Stimulated activated CD4-positive, alpha-beta T cell treated with anti-CD3 and anti-CD28 coated beads, Interleukin-15, amount 100 ng/mL, for 1 hour (primary cell): ENCODE data around the gene NR0B1.

Source experiments
- DNase-seq, 2 donors: peaks; one replicate each; pipeline ENCODE4 v3.0.0-alpha.2; 2020; ENCODE audit warnings: low read depth in 1 of 2, low spot score in 1 of 2

Gene NR0B1, protein sequence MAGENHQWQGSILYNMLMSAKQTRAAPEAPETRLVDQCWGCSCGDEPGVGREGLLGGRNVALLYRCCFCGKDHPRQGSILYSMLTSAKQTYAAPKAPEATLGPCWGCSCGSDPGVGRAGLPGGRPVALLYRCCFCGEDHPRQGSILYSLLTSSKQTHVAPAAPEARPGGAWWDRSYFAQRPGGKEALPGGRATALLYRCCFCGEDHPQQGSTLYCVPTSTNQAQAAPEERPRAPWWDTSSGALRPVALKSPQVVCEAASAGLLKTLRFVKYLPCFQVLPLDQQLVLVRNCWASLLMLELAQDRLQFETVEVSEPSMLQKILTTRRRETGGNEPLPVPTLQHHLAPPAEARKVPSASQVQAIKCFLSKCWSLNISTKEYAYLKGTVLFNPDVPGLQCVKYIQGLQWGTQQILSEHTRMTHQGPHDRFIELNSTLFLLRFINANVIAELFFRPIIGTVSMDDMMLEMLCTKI

DNA sequence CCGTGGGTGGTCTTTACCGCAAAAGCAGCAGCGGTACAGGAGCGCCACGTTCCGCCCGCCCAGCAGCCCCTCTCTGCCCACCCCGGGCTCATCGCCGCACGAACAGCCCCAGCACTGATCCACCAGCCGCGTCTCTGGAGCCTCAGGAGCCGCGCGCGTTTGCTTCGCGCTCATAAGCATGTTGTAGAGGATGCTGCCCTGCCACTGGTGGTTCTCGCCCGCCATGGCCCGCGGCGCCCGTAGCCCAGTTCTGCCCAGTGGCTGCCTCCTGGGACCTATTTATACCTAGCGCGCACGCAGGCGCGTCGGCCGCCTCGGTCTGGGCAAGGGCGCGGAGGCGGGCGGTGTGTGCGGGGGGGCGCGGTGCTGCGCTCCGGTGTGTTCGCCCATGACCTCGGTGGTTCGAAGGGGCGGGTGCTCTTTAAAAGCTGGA is at the start of gene NR0B1:
Gene NR0B1 (minus strand): TSS at position 252 of the 433 bp plus-strand sequence. CDS start 27 bp downstream, at position 225.
- DNase-seq = no peak

DNA sequence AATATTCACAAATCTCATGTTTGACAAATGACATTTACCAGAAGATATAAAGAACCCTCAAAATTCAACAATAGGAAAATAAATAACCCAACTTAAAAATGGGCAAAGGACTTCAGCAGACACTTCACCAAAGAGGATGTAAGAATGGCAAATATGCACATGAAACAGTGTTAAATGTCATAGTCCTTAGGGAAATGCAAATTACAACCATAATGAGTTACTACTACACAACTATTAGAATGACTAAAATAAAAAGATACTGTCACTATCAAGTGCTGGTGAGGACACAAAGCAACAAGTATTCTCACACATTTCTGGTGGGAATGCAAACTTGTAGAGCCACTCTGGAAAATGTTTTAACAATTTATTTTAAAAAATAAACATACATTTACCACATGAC is 40.8 kb upstream of the NR0B1 start:
- no peak for DNase-seq

DNA sequence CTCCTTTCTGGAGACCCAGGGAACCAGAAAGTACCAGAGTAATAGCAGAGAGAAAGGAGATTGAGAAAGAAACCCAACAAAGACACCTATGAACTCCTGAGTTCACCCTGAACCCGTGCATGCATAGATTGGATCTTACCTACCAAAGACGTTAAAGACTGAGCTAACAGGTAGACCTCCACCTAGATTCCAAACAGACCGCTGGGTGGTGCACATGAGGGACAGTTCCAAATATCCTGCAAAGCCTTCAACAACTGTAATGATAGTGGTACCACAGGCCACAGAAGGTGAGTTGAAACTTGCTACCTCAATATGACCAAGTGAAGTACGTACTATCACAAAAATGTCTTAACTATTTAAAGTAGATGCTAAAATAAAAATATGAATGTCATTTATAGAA is 34.0 kb upstream of the NR0B1 start:
- DNase-seq = no peak

DNA sequence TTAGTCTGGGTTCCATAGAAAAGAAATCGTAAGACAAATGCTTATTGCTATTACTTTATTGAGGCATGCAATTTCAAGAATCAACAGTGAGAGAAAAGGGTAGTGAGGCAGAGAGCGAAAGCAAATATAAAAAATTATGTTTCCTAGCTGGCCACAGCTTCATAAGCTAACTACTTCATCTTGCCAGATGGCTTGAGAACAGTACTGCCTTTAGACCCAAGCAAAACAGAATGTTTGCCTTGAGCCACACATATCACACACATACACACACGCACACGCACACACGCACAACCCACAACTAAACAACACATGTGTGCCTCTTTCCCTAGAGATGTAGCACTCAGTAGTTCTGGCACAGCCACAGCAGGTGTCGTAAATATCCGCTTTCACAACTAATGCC is 31.6 kb upstream of the NR0B1 start:
- DNase-seq = no peak

DNA sequence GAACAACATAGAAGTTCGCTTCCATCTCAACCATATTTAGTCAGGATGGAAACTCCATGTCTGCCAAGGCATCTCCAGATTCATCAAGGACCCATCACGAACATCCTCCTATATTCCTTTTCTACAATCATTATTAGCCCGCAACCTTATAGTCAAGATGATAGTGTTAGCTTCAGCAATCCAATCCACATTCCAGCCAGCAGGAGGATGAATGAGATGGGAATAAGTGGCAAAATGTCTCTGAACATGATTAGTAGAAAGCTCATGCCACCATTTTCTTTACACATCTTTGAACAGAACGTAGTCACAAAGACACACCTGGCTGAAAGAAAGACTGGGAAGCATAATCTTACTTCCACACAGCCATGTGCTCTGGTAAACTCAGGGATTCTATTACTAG is 18.6 kb upstream of the NR0B1 start:
- DNase-seq = no peak

DNA sequence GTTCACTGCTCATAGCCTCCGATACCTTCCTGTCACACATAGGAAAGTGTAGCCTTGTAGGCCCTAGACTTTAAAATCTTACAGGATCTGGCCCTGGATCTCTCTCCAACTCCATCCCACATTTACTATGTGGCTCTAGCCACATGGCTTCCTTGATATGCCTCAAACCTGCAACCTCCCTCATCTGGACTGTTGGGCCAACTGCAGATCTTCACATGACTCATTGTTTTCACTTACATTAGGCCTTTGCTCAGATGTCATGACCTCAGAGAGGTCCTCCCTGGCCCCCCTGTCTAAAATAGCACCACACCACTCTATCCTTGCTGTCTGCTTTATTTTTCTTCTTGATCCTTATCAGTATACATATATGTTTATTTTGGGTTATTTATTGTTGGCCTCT is 8.1 kb upstream of the NR0B1 start:
- DNase-seq = no peak

DNA sequence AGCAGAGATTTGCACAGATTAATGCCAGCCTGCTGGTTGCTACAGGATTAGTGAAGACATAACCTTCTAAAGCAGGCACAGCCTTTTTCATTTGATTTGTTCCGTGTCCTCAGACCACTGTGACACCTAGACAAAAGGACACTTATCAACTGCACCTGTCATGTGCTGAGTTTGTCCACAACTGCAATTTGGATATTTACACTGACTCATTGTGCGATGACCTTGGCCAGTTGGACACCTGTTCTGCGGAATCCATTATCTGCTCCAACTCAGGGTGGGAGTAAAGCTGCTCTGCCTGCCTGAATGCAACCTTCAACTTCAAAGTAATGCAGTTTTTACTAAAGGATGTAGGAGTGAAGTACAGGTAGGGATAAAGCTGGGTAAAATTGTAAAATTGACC is 4.1 kb upstream of the NR0B1 start:
- DNase-seq = no peak

DNA sequence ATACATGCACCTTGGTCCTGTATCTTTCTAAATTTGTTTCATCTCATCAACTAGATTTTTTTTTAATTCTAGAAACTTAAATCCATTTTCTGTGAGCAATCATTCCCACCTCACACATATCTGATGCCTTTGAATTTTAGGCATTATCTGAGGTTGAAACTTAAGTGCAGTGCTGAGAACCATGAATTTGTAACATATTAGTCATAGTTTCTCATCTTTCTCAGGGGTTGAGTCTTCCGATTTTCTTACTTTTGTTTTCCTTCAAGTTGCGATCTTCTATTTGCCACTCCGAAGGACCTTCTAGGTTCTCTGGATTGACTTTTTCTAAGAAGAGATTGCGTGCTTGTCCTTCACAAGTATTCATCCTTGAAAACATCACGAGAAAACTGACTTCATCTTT is 3.7 kb upstream of the NR0B1 start:
- no peak for DNase-seq

DNA sequence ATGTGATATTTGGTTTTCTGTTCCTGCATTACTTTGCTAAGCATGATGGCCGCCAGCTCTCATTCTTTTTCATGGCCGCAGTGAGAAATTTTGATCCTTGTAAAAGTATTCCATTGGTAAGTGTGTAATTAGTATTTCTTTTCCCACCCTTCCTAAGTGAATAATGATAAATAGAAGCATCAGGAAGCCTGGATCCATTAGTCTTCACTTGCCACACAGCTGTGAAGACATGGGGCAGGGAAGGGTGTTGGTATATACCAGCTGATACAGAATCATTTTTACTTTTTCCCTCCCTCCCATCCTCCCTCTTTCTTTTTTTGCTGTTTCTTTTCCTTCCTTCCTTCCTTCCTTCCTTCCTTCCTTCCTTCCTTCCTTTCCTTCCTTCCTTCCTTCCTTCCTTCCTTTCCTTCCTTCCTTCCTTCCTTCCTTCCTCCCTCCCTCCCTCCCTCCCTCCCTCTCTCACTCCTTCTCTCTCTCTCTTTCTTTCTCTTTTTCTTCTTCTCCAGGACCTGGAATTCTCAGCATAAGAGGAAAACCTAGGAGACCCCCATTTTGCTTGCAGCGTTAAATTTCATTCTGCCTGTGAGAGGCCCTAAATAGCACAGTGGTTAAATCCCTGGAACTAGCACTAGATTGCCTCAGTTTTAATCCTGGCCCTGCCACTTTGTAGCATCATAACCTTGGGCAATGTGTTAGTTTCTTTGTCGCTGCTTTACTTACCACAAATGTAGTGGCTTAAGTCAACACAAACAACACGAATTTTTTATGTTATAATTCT is 1.4 kb upstream of the NR0B1 start:
- DNase-seq = no peak

DNA sequence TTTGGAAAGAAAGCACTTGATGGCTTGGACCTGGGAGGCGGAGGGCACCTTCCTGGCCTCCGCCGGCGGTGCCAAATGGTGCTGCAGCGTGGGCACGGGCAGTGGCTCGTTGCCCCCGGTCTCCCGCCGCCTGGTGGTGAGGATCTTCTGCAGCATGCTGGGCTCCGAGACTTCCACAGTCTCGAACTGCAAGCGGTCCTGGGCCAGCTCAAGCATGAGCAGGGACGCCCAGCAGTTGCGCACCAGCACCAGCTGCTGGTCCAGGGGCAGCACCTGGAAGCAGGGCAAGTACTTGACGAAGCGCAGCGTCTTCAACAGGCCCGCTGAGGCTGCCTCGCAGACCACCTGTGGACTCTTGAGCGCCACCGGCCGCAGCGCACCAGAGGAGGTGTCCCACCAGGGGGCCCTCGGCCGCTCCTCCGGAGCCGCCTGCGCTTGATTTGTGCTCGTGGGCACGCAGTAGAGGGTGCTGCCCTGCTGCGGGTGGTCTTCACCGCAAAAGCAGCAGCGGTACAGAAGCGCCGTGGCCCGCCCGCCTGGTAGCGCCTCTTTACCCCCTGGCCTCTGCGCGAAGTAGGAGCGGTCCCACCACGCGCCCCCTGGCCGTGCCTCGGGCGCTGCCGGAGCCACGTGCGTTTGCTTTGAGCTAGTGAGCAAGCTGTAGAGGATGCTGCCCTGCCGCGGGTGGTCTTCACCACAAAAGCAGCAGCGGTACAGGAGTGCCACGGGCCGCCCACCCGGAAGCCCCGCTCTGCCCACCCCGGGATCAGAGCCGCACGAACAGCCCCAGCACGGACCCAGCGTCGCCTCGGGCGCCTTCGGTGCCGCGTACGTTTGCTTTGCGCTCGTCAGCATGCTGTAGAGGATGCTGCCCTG is 689 bp downstream of the NR0B1 start:
- DNase-seq = no peak

DNA sequence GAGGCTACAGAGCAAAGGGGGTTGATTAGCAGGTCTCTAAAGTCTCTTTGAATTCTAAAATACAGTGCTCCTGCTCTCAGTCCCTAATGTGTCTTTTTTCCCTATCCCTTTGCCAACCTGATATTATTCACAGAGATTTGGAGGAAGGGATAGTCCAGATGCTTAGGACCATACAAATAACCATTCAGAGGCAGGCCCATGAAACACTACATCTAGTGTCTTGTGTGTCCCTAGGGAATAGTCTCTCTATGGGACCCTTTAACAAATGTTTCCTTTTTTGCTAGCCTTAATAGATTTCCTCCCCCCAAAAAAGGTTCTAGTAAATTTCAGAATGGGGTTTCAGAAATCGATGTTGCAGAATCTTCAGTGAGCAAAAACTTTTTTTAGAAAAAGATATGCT is 1.7 kb downstream of the NR0B1 start:
- no peak for DNase-seq

DNA sequence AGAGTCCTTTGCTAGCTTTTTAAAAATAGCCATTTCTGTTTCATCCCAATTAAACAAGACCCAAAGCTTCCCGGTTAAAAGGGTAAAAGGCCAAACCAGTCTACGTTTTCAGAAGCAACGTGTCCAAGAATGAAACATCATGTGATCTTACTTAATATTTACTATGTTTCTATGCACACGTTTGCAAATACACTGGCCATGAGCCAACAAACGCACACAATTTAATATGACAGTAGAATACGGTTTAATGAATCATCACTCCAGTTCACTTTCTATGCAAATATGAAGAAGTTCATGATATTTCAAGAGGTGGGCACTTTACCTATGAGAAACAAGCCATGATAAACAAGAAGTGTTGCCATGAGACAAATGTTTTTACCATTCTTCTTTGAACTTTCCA is 4.3 kb downstream of the NR0B1 start:
- no peak for DNase-seq

DNA sequence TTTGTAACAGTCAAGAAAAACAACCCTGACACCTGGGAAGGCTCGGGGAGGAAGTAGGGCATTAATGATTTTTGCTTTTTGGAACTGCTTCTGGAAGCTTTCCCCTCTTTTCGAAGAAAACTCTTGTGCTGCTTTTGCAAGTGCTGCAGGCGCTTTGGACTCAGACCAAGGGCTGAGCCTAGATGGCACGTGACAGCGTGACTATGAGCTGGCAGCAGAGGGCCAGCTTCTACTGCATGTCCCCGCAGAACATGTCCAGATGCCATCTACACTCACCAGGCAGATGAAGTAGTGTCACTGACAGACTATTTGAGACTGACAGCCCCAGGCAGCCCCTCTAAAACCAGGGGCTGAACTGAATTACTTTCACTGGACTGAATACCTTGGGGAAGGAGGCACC is 6.2 kb downstream of the NR0B1 start:
- DNase-seq = no peak

DNA sequence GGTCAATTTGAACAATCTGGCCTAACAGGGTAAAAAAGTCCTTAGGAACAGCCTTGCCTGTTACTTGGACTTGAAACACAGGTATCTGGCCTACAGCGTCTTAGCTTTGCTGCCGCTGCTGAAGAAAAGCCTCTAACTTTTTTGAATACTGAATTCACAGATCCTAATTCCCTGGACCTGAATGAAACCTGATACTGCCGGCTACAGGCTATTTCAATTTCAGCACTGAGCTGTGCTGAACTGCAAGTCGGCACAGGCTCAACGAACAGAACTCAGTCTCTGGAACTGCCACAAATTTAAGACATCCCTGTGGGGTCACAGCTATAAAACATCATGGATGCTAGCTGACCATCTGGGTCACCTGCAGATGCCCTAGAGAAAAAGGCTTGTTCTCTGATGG is 7.2 kb downstream of the NR0B1 start:
- no peak for DNase-seq

DNA sequence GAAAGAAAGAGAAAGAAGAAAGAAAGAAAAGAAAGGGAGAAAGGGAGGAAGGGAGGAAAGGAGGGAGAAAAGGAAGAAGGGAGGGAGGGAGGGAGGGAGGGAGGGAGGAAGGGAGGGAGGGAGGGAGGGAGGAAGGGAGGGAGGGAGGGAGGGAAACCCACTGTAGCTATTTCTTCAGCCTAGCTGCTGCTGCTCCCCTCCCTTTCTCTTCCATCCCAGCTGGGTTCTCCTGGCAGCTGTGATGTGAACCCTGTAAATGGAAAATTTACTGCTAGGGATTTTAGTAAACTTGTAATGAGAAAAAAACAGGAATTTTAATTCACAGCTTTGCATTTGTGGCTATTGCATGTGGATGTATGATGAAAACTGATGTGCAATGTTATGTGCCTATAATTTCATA is 8.0 kb downstream of the NR0B1 start:
- no peak for DNase-seq

DNA sequence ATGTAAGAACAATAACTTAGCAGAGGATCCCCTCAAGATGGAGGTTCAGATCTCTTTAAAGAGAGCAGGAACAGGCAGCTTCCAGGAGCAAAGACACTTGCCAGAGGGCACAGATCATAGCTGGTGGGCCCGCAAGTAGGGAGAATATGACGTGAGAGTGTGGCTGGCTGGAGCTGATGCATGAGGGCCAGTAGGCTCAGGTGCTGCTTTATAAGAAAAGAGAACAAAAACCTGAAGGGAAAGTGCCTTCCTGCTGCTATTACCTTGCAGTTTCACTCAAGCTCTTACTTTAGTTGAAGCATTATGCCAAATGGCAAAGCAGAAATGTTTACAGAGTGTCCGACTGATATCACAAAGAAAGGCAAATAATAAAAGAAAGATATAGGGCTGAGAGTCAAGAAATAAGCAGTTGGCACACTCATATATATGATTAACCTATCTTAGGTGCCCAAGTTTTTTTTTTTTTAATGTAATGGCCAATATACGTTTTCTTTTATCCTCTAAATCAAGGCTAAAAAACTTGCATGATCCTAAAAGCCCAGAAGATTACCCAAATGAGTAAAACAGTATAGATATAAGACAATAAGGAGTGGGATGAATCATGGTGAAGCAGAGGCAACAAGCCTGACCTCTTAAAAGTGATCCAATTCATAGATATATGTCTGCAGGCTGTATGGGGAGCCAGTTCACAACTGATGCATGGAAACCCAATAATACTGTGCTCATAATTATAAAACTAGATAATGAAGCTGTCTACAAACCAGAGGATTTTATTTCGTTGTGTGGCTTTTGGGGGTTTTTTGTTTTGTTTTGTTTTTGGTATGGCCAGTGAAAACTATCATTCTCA is 12.6 kb downstream of the NR0B1 start:
- no peak for DNase-seq

DNA sequence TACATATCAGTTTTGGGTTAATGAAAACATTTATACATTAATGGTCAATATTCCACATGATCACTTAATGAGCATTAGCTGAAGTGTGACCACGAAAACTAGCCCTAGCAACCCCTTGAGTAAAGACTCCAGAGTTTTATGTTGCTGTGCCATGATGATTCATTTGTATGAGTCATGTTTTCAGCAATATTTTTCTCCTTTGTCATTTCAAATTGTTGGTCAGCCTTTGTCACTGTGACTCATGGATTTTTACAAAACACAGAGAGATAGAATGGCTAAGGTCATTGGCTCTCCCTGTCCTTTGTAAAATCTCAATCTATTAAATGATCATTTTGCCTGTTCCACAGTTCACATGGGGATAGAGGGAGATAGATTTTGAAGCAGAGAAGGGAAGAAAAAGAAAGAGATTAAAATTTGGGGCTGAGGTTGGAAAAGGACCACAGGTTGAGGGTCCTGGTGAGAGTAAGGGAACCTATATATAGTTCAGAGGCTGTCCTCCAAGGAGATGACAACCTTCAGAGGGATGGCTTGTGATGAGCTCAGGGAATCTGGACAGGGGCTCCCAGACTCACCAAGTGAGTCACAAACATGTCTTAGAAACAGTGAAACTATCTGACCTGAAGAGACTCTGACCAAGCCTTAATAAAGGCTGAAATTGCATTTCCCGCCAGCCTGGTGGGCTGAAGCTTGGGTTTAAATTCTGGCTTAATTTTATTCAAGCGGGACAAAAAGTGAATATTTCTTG is 25.6 kb downstream of the NR0B1 start:
- no peak for DNase-seq

DNA sequence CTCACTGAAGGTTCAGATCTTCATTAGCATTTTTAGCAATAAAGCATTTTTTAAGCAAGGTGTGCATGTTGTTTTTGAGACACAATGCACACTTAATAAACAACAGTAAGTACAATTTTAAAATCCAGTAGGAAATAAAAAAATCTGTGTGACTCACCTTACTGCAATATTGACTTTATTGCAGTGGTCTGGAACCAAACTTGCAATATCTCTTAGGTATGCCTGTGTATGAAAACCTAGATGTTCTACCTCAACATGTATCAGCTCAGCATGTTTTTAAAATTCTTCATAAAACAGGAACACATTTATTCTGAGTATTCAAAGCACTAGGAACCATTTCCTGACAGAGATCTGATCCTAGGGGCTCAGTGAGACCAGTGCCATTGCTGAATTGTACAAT is 26.7 kb downstream of the NR0B1 start:
- no peak for DNase-seq

DNA sequence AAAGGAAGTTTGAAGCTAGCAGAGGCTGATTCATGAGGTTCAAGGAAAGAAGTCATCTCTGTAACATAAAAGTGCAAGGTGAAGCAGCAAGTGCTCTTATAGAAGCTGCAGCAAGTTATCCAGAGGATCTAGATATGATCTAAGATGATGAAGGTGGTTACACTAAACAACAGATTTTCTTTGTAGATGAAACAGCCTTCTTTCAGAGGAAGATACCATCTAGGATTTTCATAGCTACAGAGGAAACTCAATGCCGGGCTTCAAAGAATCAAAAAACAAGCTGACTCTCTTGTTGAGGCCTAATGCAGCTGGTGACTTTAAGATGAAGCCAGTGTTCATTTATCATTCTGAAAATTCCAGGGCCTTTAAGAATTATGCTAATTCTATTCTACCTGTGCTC is 28.8 kb downstream of the NR0B1 start:
- no peak for DNase-seq

DNA sequence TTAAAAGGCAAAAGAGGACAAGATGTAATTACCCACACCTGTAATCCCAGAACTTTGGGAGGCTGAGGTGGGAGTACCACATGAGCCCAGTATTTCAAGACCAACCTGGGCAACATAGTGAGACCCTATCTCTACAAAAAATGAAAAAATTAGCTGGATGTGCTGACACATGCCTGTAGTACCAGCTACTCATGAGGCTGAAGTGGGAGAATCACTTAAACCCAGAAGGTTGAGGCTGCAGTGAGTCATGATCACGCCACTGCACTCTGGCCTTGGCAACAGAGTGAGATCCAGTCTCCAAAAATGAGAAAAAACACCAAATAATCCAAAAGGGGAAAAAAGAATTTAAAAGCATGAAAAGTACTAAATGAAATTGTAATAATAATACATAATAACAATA is 30.8 kb downstream of the NR0B1 start:
- no peak for DNase-seq
